HG02642 (cell line): ENCODE results near the gene GSTA2.
"Not testable (repeated sequence)": the region's sequence is repeated elsewhere in the genome, so short reads cannot be mapped to it uniquely, and the experiment has no call there.

Experiments
- ATAC-seq: cut with Tn5 transposase; IDR thresholded peaks from one replicate; pipeline ENCODE4 v1.9.1; 2021; ENCODE audit warnings: mild to moderate bottlenecking; ENCODE audit not compliant: unreplicated experiment, poor library complexity

GSTA2 gene

DNA sequence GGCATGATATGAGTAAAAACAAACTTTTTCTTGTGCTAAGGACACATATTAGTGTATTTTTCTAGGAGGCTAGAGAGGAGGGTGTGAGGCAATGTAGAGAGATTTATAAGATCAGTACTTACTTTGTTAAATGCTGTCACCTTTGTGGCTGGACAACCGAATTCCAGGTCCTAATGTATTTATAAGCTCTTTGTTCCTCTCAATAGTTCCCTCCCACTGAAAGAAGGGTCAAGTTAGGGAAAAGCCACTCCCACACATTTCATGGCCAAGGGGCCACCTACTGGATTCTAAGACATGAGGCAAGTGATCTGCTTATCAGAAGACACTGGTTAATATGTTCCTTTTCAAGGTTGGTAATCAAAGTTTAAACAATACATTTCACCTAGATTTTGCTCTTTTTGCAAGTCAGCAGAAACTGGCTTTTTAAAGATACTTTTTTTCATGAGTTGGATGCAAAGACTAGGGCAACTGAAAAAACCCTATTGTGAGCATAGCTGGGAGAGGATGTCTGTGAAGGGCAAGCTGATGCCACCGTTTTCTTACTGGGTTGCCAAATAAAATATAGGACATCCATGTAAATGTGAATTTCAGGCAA, at the start of gene GSTA2:
GSTA2 (minus strand) TSS at position 154 of the 595 bp plus-strand sequence. CDS start 5,528 bp downstream, outside the sequence.
- ATAC-seq: not testable (repeated sequence)

DNA sequence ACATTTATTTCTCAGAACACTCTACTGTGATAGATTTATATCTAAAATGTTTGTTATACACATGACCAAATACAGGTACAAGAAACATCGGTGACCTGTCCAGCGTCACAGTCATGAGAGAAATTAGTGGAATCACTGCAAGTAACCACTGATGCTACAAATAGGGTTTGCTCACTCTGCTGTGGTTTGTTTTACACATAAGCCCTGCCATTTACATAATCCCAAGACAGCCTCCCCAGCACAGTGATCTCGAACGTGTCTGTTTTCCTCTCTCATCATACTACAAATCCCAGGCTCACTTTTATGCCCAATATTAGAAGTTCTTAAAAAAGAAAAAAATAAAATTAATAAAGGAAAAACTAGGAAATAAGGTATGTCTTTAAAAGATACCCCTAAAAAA, 46.5 kb upstream of the GSTA2 start:
- not testable (repeated sequence) for ATAC-seq

DNA sequence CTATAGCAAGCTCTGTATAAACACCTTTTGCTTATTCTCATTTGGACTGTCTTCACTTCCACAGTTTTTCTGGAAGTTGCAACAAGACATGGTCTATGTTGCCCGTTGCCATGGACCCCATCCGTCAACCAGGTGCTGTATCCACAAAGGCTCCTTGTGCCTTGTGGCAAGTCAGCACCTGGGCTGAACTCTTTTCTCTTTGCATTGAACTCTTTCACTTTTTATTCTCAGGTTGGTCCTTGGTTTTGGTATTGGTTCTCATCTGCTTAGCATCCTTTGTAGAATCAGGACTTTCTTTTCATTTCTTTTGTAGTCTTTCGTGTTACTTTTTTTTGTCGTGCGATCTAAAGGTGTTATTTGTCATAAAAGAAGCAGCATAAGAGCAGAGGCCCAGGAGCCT, 45.4 kb upstream of the GSTA2 start:
- ATAC-seq: no peak

DNA sequence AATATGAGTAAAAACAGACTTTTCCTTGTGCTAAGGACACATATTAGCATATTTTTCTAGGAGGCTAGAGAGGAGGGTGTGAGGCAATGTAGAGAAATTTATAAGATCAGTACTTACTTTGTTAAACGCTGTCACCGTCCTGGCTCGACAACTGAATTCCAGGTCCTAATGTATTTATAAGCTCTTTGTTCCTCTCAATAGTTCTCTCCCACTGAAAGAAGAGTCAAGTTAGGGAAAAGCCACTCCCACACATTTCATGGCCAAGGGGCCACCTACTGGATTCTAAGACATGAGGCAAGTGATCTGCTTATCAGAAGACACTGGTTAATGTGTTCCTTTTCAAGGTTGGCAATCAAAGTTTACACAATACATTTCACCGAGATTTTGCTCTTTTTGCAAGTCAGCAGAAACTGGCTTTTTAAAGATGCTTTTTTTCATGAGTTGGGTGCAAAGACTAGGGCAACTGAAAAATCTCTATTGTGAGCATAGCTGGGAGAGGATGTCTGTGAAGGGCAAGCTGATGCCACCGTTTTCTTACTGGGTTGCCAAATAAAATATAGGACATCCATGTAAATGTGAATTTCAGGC, 40.5 kb upstream of the GSTA2 start, which contains the start of gene GSTA1:
GSTA1 (minus strand) TSS at position 149 of the 588 bp plus-strand sequence. CDS start 4,549 bp downstream, outside the sequence.
- ATAC-seq: not testable (repeated sequence)

DNA sequence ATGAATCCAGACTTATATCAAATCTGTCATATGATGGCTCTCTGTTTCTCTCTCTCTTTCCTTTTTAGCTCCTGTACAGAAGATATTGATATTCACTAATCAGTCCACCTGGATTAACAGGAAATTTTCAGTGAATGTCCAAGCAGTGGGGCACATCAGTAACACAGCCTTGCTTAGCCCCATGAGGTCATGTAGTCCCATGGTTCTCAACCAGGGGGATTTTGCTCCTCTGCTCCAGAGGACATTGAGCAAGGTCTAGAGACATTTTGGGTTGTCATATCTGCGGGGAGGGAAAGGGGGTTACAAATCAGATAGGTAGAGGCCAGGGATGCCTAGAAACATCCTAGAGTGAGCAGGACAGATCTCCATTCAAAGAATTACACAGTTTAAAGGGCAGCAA, 39.5 kb upstream of the GSTA2 start:
- ATAC-seq: no peak

DNA sequence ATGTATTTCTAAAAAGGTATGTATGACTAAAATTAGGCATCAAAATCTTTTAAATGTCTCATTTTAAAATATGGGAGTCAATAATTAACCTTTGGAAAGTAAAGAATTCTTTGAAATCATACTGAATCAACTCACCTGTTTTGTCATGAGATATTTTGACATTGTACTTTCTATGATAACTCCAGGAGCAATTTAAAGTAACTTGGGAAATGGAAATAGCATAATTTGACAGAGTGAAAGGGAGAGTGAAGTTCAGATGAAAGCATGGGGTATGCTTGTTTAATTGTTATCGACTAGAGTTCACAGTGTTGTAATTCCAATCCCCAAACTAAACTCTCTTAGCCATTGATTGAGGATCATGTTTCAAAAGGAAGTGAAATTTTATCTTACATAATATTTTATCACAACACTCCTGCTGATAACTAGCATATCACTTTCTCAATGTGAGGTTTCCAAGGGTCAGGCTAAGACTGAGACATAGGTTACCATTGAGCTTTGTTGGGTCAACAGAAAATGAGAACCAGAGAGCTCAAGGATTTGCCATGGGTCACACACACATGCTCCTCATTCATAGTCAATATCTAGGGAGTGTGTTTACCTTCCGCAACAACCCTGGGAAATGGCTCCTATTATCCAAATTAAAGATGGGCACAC, 38.0 kb upstream of the GSTA2 start:
- ATAC-seq: no peak

DNA sequence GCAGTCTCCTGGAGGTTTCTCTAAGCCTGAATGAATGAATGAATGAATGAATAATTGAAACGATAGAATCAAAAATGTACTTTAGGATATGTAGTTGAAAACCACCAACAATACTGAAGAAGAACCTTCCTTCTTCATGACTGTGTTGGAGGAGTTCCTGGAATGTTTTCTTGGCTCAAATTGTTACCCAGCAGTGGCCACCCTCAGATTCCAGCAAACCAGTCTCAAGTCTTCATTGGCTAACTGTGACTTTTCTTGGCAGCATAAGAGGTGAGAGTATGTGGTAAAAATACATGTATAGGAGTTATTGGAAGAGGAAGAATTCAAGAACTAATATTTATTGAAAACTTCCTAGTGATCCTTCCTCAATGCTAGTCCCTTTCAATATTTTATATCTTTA, 36.0 kb upstream of the GSTA2 start:
- not testable (repeated sequence) for ATAC-seq

DNA sequence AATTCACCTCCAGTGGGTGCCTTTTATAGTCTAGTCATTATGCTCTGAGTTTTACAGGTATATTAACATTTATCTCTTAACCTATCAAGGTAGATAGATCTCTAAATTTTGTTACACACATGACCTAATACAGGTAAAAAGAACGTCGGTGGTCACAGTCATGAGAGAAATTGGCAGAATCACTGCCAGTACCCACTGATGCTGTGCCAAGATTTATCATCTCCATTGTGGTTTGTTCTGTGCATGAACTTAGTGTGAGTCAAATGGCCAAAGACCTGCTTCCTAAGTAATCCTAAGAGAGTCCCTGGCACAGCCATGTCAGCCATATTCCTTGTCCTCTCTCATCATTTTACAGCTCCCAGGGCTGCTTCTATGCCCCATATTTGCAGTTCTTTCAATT, 31.1 kb upstream of the GSTA2 start:
- not testable (repeated sequence) for ATAC-seq

DNA sequence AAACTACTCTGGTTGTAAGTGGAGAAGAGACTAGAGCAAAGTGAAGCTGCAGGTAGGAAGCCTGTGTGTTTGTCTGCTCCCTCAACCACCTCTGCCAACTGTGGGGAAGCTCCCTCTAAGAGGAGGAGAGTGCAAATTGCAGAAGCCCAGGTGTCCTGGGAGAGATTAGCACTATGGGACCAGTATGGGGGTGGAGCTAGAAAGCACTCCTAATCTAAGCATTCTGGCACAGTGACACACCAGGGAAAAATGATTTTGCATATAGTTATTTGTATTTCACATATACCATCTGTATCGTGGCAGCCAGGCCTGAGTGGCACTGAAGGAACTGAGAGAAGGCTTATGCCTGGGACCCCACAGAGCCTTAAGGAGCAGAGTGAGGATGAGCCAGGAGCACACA, 27.6 kb upstream of the GSTA2 start:
- ATAC-seq: no peak

DNA sequence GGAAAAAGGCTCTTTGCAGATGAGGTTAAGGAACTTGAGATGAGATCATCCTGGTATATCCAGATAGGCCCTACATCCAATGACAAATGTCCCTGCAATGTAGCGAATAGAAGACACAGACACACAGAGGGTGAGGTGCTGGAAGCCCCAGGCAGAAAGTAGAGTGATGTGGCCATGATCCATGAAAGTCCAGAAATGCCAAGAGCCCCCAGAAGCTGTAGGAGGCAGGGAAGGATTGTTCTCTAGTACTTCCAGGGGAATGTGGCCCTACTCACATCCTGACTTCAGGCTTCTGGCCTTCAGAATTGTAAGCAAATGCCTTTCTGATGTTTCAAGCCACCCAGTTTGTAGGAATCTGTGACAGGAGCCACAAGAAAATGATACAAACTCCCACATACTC, 26.4 kb upstream of the GSTA2 start:
- not testable (repeated sequence) for ATAC-seq

DNA sequence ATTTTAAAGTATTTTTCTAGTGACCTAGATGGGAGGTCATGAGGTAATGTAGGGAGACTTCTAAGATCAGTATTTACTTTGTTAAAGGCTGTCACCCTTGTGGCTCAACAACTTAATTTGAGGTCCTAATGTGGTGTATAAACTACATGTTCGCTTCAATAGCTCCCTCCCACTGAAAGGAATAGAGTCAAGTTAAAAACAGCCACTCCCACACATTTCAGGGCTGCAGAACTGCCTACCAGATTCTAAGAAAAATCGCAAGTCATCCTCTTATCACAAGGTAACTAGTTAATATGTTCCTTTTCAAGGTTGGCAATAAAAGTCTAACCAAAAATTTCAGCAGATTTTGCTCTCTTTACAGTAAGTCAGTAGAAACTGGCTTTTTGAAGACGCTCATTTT, 25.2 kb upstream of the GSTA2 start:
- ATAC-seq: no peak

DNA sequence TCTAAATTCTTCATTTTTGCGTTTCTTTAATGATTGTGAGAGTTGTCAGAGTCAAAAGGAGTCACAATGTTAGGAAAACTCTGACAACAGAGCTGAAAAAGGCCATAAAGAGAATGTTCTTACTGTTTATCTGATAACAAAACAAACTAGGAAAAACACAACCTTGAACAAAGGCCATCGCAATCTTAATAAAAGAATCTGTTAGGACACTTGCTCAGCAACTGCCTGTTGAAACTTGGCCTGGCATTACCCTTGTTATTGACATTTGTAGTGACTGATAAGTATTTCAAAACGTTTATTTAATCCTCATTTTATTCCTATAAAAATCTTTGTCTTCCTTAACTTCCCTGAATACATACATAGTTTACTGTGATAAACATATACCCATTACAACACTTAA, 24.6 kb upstream of the GSTA2 start:
- ATAC-seq: no peak

DNA sequence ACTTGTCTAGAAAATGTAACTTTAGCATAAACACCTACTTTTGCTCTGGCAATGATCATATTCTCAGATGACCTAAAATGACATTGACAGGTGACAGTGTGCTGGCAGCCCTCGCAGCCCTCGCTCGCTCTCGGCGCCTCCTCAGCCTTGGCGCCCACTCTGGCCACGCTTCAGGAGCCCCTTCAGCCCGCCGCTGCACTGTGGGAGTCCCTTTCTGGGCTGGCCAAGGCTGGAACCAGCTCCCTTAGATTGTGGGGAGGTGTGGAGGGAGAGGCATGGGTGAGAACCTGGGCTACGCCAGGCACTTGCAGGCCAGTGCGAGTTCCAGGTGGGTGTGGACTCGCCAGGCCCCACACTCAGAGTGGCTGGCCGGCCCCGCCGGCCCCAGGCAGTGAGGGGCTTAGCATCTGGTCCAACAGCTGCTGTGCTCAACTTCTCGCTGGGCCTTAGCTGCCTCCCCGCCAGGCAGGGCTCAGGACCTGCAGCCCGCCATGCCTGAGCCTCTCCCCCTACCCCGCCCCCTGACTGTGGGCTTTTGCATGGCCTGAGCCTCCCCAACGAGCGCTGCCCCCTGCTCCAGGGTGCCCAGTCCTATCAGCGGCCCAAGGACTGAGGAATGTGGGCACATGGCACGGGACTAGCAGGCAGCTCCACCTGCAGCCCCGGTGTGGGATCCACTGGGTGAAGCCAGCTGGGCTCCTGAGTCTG, 23.1 kb upstream of the GSTA2 start:
- no peak for ATAC-seq

DNA sequence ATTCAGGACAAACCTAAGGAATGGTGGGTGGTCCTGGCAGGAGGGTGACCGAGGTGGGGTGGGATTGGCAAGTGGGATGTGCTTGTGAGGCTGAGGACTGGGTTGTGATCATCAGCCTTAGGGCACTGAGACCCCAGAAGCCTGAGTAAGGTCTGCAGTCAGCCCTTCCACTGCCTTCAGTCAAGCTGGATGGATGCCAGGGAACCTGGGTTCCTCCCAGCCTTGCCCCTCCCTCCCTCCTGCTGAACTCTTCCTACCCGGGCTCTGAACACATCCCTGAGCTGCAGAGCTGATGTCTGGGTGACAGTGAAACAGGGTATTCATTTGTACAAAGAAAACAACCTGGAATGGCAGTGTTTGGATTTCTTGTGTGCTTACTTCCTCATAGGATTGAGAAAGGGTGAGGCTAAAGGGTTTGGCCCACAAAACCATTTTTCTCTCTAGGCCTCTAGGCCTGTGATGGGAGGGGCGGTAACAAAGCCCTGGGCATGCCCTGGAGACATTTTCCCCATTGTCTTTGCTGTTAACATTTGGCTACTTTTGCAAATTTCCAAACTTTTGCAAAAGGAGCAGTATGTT, 19.5 kb upstream of the GSTA2 start:
- ATAC-seq: not testable (repeated sequence)

DNA sequence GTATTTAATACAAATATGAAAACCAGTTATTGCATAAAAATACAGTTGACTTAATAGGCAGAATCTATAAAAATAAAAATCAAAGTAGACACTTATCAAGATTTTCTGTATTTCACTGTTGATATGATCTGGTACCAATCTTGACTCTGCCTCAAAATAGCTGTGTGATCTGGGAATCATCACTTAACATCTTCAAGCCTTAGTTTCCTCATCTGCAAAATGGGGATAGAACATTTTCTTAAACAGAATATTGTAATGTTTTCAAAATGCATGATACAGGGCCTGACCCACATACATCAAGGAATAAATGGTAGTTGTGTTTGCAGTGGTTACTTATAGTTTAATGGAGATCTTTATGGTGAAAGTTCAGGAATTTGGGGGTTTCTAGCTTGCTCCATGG, 18.9 kb upstream of the GSTA2 start:
- not testable (repeated sequence) for ATAC-seq

DNA sequence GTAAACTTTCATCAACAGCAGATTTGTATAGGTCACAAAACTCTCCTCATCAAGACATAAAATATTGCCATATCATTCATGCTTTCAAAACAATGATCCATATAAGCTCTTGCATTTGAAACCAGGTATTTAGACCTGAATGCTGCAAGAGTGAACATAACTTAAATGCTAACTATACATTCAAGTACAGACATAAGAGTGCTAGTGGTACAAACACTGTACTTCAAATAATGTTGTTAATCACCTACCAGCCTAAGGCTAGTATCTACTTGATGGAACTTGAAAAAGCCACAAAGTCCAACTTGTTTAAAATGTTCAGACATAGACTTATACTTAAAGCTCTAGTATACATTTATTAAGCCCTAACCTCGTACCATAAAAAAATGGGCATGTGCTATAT, 16.0 kb upstream of the GSTA2 start:
- no peak for ATAC-seq

DNA sequence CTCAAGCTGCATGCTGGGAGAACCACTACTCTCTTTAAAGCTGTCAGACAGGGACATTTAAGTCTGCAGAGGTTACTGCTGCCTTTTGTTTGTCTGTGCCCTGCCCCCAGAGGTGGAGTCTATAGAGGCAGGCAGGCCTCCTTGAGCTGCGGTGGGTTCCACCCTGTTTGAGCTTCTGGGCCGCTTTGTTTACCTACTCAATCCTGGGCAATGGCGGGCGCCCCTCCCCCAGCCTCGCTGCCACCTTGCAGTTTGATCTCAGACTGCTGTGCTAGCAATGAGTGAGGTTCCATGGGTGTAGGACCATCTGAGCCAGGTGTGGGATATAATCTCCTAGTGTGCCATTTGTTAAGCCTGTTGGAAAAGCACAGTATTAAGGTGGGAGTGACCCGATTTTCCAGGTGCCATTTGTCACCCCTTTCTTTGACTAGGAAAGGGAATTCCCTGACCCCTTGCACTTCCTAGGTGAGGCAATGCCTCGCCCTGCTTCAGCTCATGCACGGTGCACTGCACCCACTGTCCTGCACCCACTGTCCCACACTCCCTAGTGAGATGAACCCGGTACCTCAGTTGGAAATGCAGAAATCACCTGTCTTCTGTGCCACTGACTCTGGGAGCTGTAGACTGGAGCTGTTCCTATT, 13.6 kb upstream of the GSTA2 start:
- not testable (repeated sequence) for ATAC-seq

DNA sequence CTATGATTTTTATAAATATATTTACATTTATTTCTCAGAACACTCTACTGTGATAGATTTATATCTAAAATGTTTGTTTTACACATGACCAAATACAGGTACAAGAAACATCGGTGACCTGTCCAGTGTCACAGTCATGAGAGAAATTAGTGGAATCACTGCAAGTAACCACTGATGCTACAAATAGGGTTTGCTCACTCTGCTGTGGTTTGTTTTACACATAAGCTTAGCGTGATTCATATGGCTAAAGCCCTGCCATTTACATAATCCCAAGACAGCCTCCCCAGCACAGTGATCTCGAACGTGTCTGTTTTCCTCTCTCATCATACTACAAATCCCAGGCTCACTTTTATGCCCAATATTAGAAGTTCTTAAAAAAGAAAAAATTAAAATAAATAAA, 6.1 kb upstream of the GSTA2 start:
- ATAC-seq: not testable (repeated sequence)

DNA sequence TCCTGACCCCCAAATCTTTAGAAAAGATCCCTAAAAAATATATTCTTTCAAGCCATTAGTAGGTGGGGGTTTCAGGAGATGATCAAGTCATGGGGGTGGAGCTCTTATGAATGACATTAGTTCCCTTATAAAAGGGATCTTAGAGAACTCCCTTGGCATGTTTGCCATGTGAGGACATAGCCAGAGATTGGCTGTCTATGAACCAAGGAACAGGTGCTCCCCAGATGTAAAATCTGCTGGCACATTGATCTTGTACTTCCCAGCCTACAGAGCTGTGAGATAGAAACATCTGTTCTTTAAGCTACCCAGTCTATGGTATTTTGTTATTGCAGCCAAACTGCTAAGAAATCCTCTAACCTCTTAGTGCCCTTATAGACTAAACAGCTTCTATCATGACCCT, 4.4 kb upstream of the GSTA2 start:
- ATAC-seq: not testable (repeated sequence)
